SW 1271 (cell line): ENCODE measurements around the gene KRT5.
"Not testable (repeated sequence)": the region's sequence is repeated elsewhere in the genome, so short reads cannot be mapped to it uniquely, and the experiment has no call there.

Experiments used
- DNase-seq, 2 experiments: peaks; one replicate each; lab custom pipeline; 2025; lab: John Stamatoyannopoulos, UW

The KRT5 gene

GRCh38 chr12:52494518-52494917, 25.7 kb downstream of the KRT5 start:
- no peak for DNase-seq

GRCh38 chr12:52494100-52494499, 26.1 kb downstream of the KRT5 start:
- no peak for DNase-seq

GRCh38 chr12:52493172-52493571, 27.0 kb downstream of the KRT5 start, which contains the start of gene KRT6A:
TSS of gene KRT6A (minus strand) at chr12:52493257. CDS start at chr12:52493188, 69 bp downstream.
- DNase-seq = no peak

- not testable (repeated sequence) for DNase-seq
Observed at GRCh38 chr12:52492405-52492804, 27.8 kb downstream of the KRT5 start.

- DNase-seq = not testable (repeated sequence)
Observed at GRCh38 chr12:52491495-52491894, 28.7 kb downstream of the KRT5 start.

- no peak for DNase-seq
Observed at GRCh38 chr12:52488736-52489135, 31.5 kb downstream of the KRT5 start.

GRCh38 chr12:52487744-52488443, 32.3 kb downstream of the KRT5 start:
- DNase-seq = not testable (repeated sequence)

- no peak for DNase-seq
Observed at GRCh38 chr12:52487211-52487610, 33.0 kb downstream of the KRT5 start.

GRCh38 chr12:52486166-52487105, 33.8 kb downstream of the KRT5 start:
- no peak for DNase-seq

- no peak for DNase-seq
Observed at GRCh38 chr12:52480073-52480472, 40.1 kb downstream of the KRT5 start.

GRCh38 chr12:52477651-52478050, 42.5 kb downstream of the KRT5 start:
- DNase-seq = no peak

GRCh38 chr12:52474212-52474611, 46.0 kb downstream of the KRT5 start:
- no peak for DNase-seq

GRCh38 chr12:52473768-52474167, 46.4 kb downstream of the KRT5 start, which contains the start of gene KRT6C:
TSS of gene KRT6C (minus strand) at chr12:52473805. CDS start at chr12:52473737, 68 bp downstream.
- no peak for DNase-seq

- DNase-seq = no peak
Observed at GRCh38 chr12:52469853-52470252, 50.3 kb downstream of the KRT5 start.

- no peak for DNase-seq
Observed at GRCh38 chr12:52464897-52465296, 55.3 kb downstream of the KRT5 start.
